H1 (cell line): ENCODE measurements around the gene JTB. TPM values are rescaled to one million over a fixed set of nuclear protein-coding genes. Genes with fewer than 3 reads are reported as not detected.
A peak's percentile ranks its signal among the peaks of the same experiment; 100 is the strongest.

Source experiments
- CTCF ChIA-PET: fragments of 300-600 bp; sonication (Branson Sonifier 250); formaldehyde crosslinking; loops from one replicate; lab custom pipeline; 2021; ENCODE audit not compliant: partially characterized antibody; lab: Charles Lee
- POLR2A ChIA-PET: fragments of 300-600 bp; sonication (Branson Sonifier 250); formaldehyde crosslinking; loops from one replicate; lab custom pipeline; 2021; ENCODE audit warnings: inconsistent platforms; ENCODE audit not compliant: partially characterized antibody; lab: Charles Lee
- DNase-seq, 2 experiments: peaks; one replicate each; pipeline versions ENCODE4 v3.0.0 to v3.0.0-alpha.2; 2010 to 2022; ENCODE audit warnings: low spot score in 2 of 2, low read depth in 1 of 2, mixed read lengths in 1 of 2
- FAIRE-seq: peaks from 2 replicates; lab custom pipeline; 2011; peaks lifted over from hg19 to GRCh38; lab: Jason Lieb, UNC
- H2AFZ ChIP-seq: 2 replicates; pipeline ENCODE4 v1.8.1; 2012; ENCODE audit warnings: low read length, inconsistent platforms
- H2AK5ac ChIP-seq: 2 replicates; pipeline ENCODE4 v1.6.1; 2013; ENCODE audit warnings: low read depth, low read length
- H2BK120ac ChIP-seq: replicated peaks from 2 replicates; pipeline ENCODE3; 2013; ENCODE audit warnings: low read depth, low read length, inconsistent platforms
- H2BK12ac ChIP-seq: 2 replicates; pipeline ENCODE4 v1.6.1; 2013; ENCODE audit warnings: low read depth, low read length
- H2BK15ac ChIP-seq: 2 replicates; pipeline ENCODE4 v1.6.1; 2013; ENCODE audit warnings: low read length
- H2BK20ac ChIP-seq: 2 replicates; pipeline ENCODE4 v1.6.1; 2013; ENCODE audit warnings: low read length
- H2BK5ac ChIP-seq: 2 replicates; pipeline ENCODE4 v1.6.1; 2013; ENCODE audit warnings: low read depth, low read length
- H3K14ac ChIP-seq: 2 replicates; pipeline ENCODE4 v1.6.1; 2013; ENCODE audit warnings: inconsistent platforms; ENCODE audit not compliant: insufficient read length
- H3K18ac ChIP-seq: 2 replicates; pipeline ENCODE4 v1.6.1; 2013; ENCODE audit warnings: low read length; ENCODE audit errors: extremely low read depth
- H3K23ac ChIP-seq: 2 replicates; pipeline ENCODE4 v1.6.1; 2013; ENCODE audit warnings: inconsistent platforms; ENCODE audit not compliant: insufficient read length
- H3K23me2 ChIP-seq: 2 replicates; pipeline ENCODE4 v1.6.1; 2013; ENCODE audit warnings: low read depth, low read length
- H3K27ac ChIP-seq: 2 replicates; pipeline ENCODE4 v1.6.1; 2011; ENCODE audit warnings: low read depth, low read length, inconsistent platforms
- H3K27me3 ChIP-seq, 4 experiments: replicated peaks in 1 of 4; 1 replicate in 1 of 4; 2 replicates in 3 of 4; pipeline versions ENCODE4 v1.6.1 to v1.8.1; 2011 to 2013; ENCODE audit warnings: low read length in 3 of 4, mild to moderate bottlenecking in 3 of 4, inconsistent platforms in 2 of 4, mixed read lengths in 2 of 4, moderate library complexity in 1 of 4; ENCODE audit not compliant: control insufficient read depth in 3 of 4, insufficient read depth in 3 of 4; ENCODE audit errors: extremely low read depth in 1 of 4
- H3K36me3 ChIP-seq, 4 experiments: 2 replicates each; pipeline versions ENCODE4 v1.6.1 to v1.8.1; 2011 to 2013; ENCODE audit warnings: mild to moderate bottlenecking in 4 of 4, low read length in 3 of 4, moderate library complexity in 2 of 4, control low read depth in 1 of 4, inconsistent platforms in 1 of 4; ENCODE audit not compliant: insufficient read depth in 4 of 4, control insufficient read depth in 2 of 4
- H3K4ac ChIP-seq: replicated peaks from 2 replicates; pipeline ENCODE3; 2013; ENCODE audit warnings: low read length, low read depth, mixed read lengths, inconsistent platforms; ENCODE audit not compliant: insufficient read length
- H3K4me1 ChIP-seq, 4 experiments: replicated peaks in 1 of 4; 1 replicate in 1 of 4; 2 replicates in 3 of 4; pipeline versions ENCODE4 v1.6.1 to v1.8.1; 2011 to 2013; ENCODE audit warnings: low read length in 3 of 4, inconsistent platforms in 2 of 4, mixed read lengths in 1 of 4; ENCODE audit not compliant: insufficient read depth in 4 of 4, control insufficient read depth in 3 of 4
- H3K4me2 ChIP-seq, 2 experiments: 2 replicates each; pipeline versions ENCODE4 v1.6.1 to v1.8.1; 2011 to 2013; ENCODE audit warnings: low read depth in 2 of 2, low read length in 2 of 2, control low read depth in 1 of 2, inconsistent platforms in 1 of 2, mild to moderate bottlenecking in 1 of 2; ENCODE audit not compliant: insufficient read depth in 1 of 2
- H3K4me3 ChIP-seq, 4 experiments: fragments of 200-600, 300-600 bp in 1 of 4; sonication (generic), shearing (Covaris generic), sonication (Bioruptor Twin) in 1 of 4; 2 replicates each; pipeline versions ENCODE4 v1.5.1 to v1.8.1; 2011 to 2016; ENCODE audit warnings: low read length in 4 of 4, low read depth in 3 of 4, control low read depth in 2 of 4, inconsistent platforms in 2 of 4, mild to moderate bottlenecking in 2 of 4, mixed read lengths in 1 of 4, moderate library complexity in 1 of 4; ENCODE audit not compliant: insufficient read depth in 2 of 4; ENCODE audit errors: extremely low read depth in 1 of 4
- H3K56ac ChIP-seq: replicated peaks from 2 replicates; pipeline ENCODE3; 2013; ENCODE audit warnings: low read depth, mild to moderate bottlenecking, mixed read lengths, low read length, inconsistent platforms; ENCODE audit not compliant: insufficient read length
- H3K79me1 ChIP-seq: 2 replicates; pipeline ENCODE4 v1.6.1; 2013; ENCODE audit warnings: low read depth, low read length, control low read depth
- H3K79me2 ChIP-seq, 2 experiments: 2 replicates each; pipeline versions ENCODE4 v1.6.1 to v1.8.1; 2012 to 2013; ENCODE audit warnings: low read length in 2 of 2, mild to moderate bottlenecking in 2 of 2, inconsistent platforms in 1 of 2; ENCODE audit not compliant: insufficient read depth in 2 of 2, control insufficient read depth in 1 of 2
- H3K9ac ChIP-seq, 4 experiments: replicated peaks in 1 of 4; 1 replicate in 1 of 4; 2 replicates in 3 of 4; pipeline versions ENCODE4 v1.6.1 to v1.8.1; 2011 to 2013; ENCODE audit warnings: low read depth in 3 of 4, low read length in 3 of 4, control low read depth in 2 of 4, mild to moderate bottlenecking in 2 of 4, moderate library complexity in 2 of 4, inconsistent platforms in 1 of 4; ENCODE audit errors: extremely low read depth in 1 of 4
- H3K9me3 ChIP-seq, 2 experiments: 2 replicates each; pipeline versions ENCODE4 v1.6.1 to v1.8.1; 2012 to 2013; ENCODE audit warnings: mild to moderate bottlenecking in 2 of 2, moderate library complexity in 2 of 2, control low read depth in 1 of 2, inconsistent platforms in 1 of 2, low read depth in 1 of 2, low read length in 1 of 2, mixed read lengths in 1 of 2; ENCODE audit not compliant: insufficient read depth in 2 of 2
- H4K20me1 ChIP-seq, 2 experiments: replicated peaks in 1 of 2; 2 replicates each; pipeline versions ENCODE3 to v1.8.1; 2011 to 2013; ENCODE audit warnings: inconsistent platforms in 2 of 2, low read length in 2 of 2, mild to moderate bottlenecking in 1 of 2; ENCODE audit not compliant: insufficient read depth in 2 of 2, control insufficient read depth in 1 of 2
- H4K5ac ChIP-seq: 2 replicates; pipeline ENCODE4 v1.6.1; 2013; ENCODE audit warnings: low read length, low read depth, mixed read lengths, inconsistent platforms; ENCODE audit not compliant: insufficient read length
- H4K8ac ChIP-seq: 2 replicates; pipeline ENCODE4 v1.8.0; 2013; ENCODE audit warnings: mild to moderate bottlenecking, moderate library complexity, low read length, inconsistent platforms; ENCODE audit not compliant: insufficient read depth; ENCODE audit errors: extremely low read depth
- H4K91ac ChIP-seq: replicated peaks from 2 replicates; pipeline ENCODE3; 2013; ENCODE audit warnings: low read length, mixed read lengths, inconsistent platforms; ENCODE audit not compliant: insufficient read length
- TBP ChIP-seq: IDR thresholded peaks from 2 replicates; pipeline ENCODE4 v1.6.1; 2011; ENCODE audit warnings: low read depth, low read length, improper control_type of control experiment
- WGBS, 2 experiments: shearing (Covaris generic) in 1 of 2; methylation state at CpG; one replicate each; pipeline versions ENCODE4 v1.1.6 to v1.1.7; 2013 to 2015; ENCODE audit warnings: low lambda C conversion rate in 2 of 2, mixed read lengths in 2 of 2, inconsistent platforms in 1 of 2, low coverage in 1 of 2, missing lambda C conversion rate in 1 of 2; ENCODE audit not compliant: insufficient replicate concordance in 2 of 2, insufficient coverage in 1 of 2, insufficient read length in 1 of 2; ENCODE audit errors: extremely low coverage in 1 of 2, missing lambda C conversion rate in 1 of 2; 5-methylcytosine and 5-hydroxymethylcytosine counted together
- polyA plus RNA-seq, 7 experiments: library from polyadenylated mRNA; depleted of rRNA in 3 of 7; stranded (reverse) in 5 of 7; unstranded in 2 of 7; fragments of >200 nt in 5 of 7; fragments of 200-250 nt in 2 of 7; gene quantifications; 1 replicate in 5 of 7; 2 replicates in 1 of 7; 4 replicates in 1 of 7; pipeline versions ENCODE4 v1.2.1 to v1.2.3, GENCODE V29; 2011 to 2013; ENCODE audit warnings: missing spikeins in 2 of 7, mixed read lengths in 2 of 7
- total RNA-seq: library from RNA; stranded (reverse); fragmentation: NEBNext Ultra II Directional; extraction: Animal tissue kit (Norgen Biotek cat#: 25700); gene quantifications from 2 replicates; pipeline ENCODE4 v1.2.1, GENCODE V29; 2021

The JTB gene
- total and polyA plus RNA-seq, 2 of the 8 experiments (the other 6 are each of a cell fraction or from before 2014, with no cell fraction given), result 91.1 to 122 TPM

DNA sequence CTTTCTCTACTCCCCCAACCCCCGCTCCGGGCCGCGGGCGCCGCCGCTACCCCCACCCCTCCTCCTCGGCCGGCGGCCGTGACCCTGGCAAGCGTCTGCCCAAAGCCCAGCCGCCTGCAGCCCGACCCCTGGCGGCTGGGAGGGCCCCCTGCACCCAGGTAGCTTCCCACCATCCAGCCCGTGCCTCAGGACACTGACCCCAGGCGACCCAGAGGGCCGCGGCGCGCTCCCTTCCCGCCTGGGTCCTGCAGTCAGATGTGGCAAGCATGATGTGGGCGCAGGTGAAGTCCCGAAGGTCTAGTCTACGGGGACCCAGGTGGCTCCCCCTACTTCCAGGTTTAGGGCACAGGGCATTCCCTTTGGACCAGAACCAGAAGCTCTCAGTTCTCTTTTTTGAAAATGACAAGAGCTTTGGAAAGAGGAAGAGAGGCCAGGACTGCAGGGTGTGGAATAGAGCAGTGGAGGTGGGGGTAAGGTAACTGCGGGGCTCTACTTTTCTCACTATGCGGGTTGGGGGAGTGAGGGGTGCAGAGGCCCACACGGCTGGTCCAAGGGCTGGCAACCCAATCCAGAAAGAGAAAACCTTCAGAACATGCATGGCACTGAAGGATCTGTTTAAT, 30.7 kb downstream of the JTB start, which contains the start of gene DENND4B:
TSS of gene DENND4B (minus strand) at position 97 of the 620 bp plus-strand sequence. CDS start 2,344 bp downstream, outside the sequence.
- Histone ChIP-seq H2BK12ac (no peak within 1 kb of the TSS), H2BK20ac (no peak within 1 kb of the TSS), H3K27me3 (no peaks in the 10 kb centered on the region), H3K56ac (no peak within 1 kb of the TSS), H3K79me1 (no peaks in the 10 kb centered on the region; the same call in 1 of the 2 replicates), H4K5ac (peak within 1 kb of the TSS; percentile 31), H3K9ac (peak within 1 kb of the TSS; percentile 53 to 98 (median 72)), H4K20me1 (peaks cover 2 to 3% of the 10 kb centered on the region in 2 experiments), H3K23me2 (peaks cover 6% of the 10 kb centered on the region; the same call in 1 of the 2 replicates), H2BK120ac (no peak within 1 kb of the TSS), H3K9me3 (no peaks in the 10 kb centered on the region), H3K79me2 (peaks cover 0 to 18% of the 10 kb centered on the region in 2 experiments; a peak in 2 of 4 replicates), H3K27ac (peak within 1 kb of the TSS; percentile 55; the same call in 1 of the 2 replicates), H3K18ac (peak within 1 kb of the TSS; percentile 78), H3K14ac (no peak within 1 kb of the TSS), H2AFZ (no peak within 1 kb of the TSS; the same call in 1 of the 2 replicates), H3K36me3 (peaks cover 4 to 25% (median 20%) of the 10 kb centered on the region in 4 experiments; a peak in 6 of 8 replicates), H2BK15ac (no peak within 1 kb of the TSS), H3K4me2 (peak within 1 kb of the TSS; percentile 69 to 89), H4K91ac (peak within 1 kb of the TSS; percentile 39), H4K8ac (peak within 1 kb of the TSS; percentile 60), H2BK5ac (peak within 1 kb of the TSS; percentile 4; the same call in 1 of the 2 replicates), H3K4me1 (peaks cover 0 to 5% (median 2%) of the 10 kb centered on the region in 4 experiments; a peak in 2 of 7 replicates), H2AK5ac (no peak within 1 kb of the TSS), H3K23ac (no peak within 1 kb of the TSS), H3K4me3 (peak within 1 kb of the TSS; percentile 79 to 87 (median 80)), H3K4ac (no peak within 1 kb of the TSS)
- ChIA-PET POLR2A (interaction anchor here (0.9 to 11.4 kb wide), 18 partner anchors 8 to 150 kb away, joined by 3 to 75 read pairs (median 8); partner anchors contain the start of genes CREB3L4, CRTC2, GATAD2B and JTB), CTCF (interaction anchor here (0.6 to 4.2 kb wide), 24 partner anchors 9 to 254 kb away, joined by 3 to 31 read pairs (median 4); partner anchors contain the start of genes CREB3L4, CRTC2 and RAB13)
- WGBS, 2 experiments, result 12% methylated on average over 26 of the region's 28 CpGs; no CpG with 5 or more reads in 1 of the 2 experiments
- DNase-seq, result peak in 1 of 2 experiments; percentile 93
- no peak for FAIRE-seq
- 0 out of 2 replicates have a peak, but pooled peaks have one; percentile 32 for TF ChIP-seq TBP
